Measurements from ENCODE around the gene SFXN4. TPM values are rescaled to one million over a fixed set of nuclear protein-coding genes. Genes with fewer than 3 reads are reported as not detected.

Gene SFXN4
- total and polyA plus RNA-seq, 9 of the 15 experiments (the other 6 are each of a cell fraction or from before 2014, with no cell fraction given) = 40.1 to 97.8 (median 54.5) TPM

DNA sequence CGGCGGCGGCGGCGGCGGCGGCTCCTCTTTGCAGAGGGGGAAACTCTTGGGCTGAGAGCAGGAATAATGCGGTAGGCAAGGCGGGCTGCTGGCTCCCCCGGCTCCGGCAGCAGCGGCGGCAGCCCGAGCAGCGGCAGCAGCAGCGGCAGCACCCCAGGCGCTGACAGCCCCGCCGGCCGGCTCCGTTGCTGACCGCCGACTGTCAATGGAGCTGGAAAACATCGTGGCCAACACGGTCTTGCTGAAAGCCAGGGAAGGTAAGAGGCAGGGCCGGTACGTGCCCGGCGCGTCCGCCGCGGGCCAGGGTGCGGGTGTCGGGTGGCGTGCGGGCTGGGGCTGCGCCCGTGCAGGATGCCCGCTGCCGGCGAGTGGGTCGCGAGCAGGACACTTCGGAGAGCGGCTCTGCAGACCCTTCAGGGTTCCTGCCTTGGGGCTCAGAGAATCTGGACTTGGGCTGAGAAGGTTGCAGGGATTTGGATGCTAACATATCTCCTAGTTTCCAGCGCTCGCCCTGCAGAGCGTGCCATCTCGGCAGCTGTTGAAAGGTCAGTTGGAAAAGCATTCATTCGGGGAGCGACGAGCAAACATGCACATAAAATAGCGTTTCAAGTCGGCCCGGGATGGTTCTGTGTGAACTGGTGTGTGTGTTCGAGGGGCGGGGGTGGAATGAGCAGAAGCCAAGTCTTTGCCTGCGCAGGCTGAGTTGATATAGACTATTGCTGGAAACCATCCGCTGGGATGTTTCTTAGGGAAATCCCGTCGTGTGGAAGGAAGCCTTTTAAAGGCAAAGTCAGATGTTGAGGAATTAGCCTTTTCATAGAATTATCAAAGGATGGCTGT is 42.4 kb upstream of the SFXN4 start:
- POLR2A ChIA-PET = interaction anchor here (0.6 to 0.9 kb wide), 3 partner anchors 43 to 494 kb away, joined by 3 read pairs; no protein-coding TSS in a partner anchor
- Histone ChIP-seq H3K27ac (ENCODE audit: extremely low read depth, low read depth, low read length) (no peak overlapping the region), H3K4me3 (peak overlapping the region; percentile 71), H3K4me1 (replicated peaks in 1 of 2; ENCODE audit: control insufficient read depth in 2 of 2, insufficient read depth in 2 of 2, low read length in 2 of 2) (peaks cover 8 to 21% of the 10 kb centered on the region in 2 experiments), H3K27me3 (ENCODE audit: control insufficient read depth in 2 of 2, insufficient read depth in 2 of 2, low read length in 2 of 2) (no peaks in the 10 kb centered on the region), H3K9ac (ENCODE audit: insufficient read depth in 1 of 2, low read depth in 2 of 2, low read length in 2 of 2) (peak overlapping the region in 1 of 2 experiments; percentile 91; a peak in 2 of 4 replicates), H3K36me3 (ENCODE audit: control insufficient read depth, insufficient read depth, low read length) (no peaks in the 10 kb centered on the region), H2AFZ (ENCODE audit: low read depth, low read length) (peak overlapping the region; percentile 68), H3K9me3 (replicated peaks; ENCODE audit: control insufficient read depth, insufficient read depth, low read depth, low read length) (no peaks in the 10 kb centered on the region), H3K9me1 (ENCODE audit: control insufficient read depth, insufficient read depth, low read length) (no peaks in the 10 kb centered on the region), H4K20me1 (replicated peaks; ENCODE audit: control insufficient read depth, insufficient read depth, low read length) (no peaks in the 10 kb centered on the region), H3K79me2 (ENCODE audit: control insufficient read depth, insufficient read depth, low read length) (no peaks in the 10 kb centered on the region), H3K4me2 (ENCODE audit: insufficient read depth, low read length) (peak overlapping the region; percentile 73)
- in situ Hi-C loops (cut with MboI) = no loop called here
- ATAC-seq (peak; percentile 15), DNase-seq (ENCODE audit: extremely low read depth in 1 of 4, low spot score in 3 of 4) (peak in 2 of 4 experiments; percentile 14 to 17), FAIRE-seq (no peak)
- TF ChIP-seq NRF1 (conservative IDR thresholded peaks at IDR 0.05 in 1 of 2, IDR thresholded peaks at IDR 0.05 in 1 of 2) (peak; percentile 61 to 63), HNRNPK (IDR thresholded peaks at IDR 0.05; ENCODE audit: low read depth, low read length, poor library complexity, severe bottlenecking) (peak; percentile 87), ZNF140 (CRISPR knock-in tag; IDR thresholded peaks at IDR 0.05) (no peak), FOXJ3 (CRISPR knock-in tag; IDR thresholded peaks at IDR 0.05) (no peak), ZNF212 (CRISPR knock-in tag; IDR thresholded peaks at IDR 0.05) (no peak), ZNF121 (CRISPR knock-in tag; conservative IDR thresholded peaks at IDR 0.05) (no peak), RBM25 (IDR thresholded peaks at IDR 0.05; ENCODE audit: low read depth, low read length, severe bottlenecking) (no peak), PCBP1 (IDR thresholded peaks at IDR 0.05; ENCODE audit: low read depth, low read length, poor library complexity, severe bottlenecking) (peak; percentile 69)
- TF ChIP-seq, protein P1, sequence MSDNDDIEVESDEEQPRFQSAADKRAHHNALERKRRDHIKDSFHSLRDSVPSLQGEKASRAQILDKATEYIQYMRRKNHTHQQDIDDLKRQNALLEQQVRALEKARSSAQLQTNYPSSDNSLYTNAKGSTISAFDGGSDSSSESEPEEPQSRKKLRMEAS (CRISPR knock-in tag; IDR thresholded peaks at IDR 0.05) = peak; percentile 17; the same call in 1 of the 2 replicates
- TF ChIP-seq, protein P2, sequence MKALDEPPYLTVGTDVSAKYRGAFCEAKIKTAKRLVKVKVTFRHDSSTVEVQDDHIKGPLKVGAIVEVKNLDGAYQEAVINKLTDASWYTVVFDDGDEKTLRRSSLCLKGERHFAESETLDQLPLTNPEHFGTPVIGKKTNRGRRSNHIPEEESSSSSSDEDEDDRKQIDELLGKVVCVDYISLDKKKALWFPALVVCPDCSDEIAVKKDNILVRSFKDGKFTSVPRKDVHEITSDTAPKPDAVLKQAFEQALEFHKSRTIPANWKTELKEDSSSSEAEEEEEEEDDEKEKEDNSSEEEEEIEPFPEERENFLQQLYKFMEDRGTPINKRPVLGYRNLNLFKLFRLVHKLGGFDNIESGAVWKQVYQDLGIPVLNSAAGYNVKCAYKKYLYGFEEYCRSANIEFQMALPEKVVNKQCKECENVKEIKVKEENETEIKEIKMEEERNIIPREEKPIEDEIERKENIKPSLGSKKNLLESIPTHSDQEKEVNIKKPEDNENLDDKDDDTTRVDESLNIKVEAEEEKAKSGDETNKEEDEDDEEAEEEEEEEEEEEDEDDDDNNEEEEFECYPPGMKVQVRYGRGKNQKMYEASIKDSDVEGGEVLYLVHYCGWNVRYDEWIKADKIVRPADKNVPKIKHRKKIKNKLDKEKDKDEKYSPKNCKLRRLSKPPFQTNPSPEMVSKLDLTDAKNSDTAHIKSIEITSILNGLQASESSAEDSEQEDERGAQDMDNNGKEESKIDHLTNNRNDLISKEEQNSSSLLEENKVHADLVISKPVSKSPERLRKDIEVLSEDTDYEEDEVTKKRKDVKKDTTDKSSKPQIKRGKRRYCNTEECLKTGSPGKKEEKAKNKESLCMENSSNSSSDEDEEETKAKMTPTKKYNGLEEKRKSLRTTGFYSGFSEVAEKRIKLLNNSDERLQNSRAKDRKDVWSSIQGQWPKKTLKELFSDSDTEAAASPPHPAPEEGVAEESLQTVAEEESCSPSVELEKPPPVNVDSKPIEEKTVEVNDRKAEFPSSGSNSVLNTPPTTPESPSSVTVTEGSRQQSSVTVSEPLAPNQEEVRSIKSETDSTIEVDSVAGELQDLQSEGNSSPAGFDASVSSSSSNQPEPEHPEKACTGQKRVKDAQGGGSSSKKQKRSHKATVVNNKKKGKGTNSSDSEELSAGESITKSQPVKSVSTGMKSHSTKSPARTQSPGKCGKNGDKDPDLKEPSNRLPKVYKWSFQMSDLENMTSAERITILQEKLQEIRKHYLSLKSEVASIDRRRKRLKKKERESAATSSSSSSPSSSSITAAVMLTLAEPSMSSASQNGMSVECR (CRISPR knock-in tag; IDR thresholded peaks at IDR 0.05) = 0 out of 2 replicates have a peak, but pooled peaks have one; percentile 44
- TF ChIP-seq, protein P3, sequence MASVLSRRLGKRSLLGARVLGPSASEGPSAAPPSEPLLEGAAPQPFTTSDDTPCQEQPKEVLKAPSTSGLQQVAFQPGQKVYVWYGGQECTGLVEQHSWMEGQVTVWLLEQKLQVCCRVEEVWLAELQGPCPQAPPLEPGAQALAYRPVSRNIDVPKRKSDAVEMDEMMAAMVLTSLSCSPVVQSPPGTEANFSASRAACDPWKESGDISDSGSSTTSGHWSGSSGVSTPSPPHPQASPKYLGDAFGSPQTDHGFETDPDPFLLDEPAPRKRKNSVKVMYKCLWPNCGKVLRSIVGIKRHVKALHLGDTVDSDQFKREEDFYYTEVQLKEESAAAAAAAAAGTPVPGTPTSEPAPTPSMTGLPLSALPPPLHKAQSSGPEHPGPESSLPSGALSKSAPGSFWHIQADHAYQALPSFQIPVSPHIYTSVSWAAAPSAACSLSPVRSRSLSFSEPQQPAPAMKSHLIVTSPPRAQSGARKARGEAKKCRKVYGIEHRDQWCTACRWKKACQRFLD (CRISPR knock-in tag; IDR thresholded peaks at IDR 0.05) = peak; percentile 66; the same call in 1 of the 2 replicates
- BruUV-seq (replicated peaks) = no TSS peak
- CTCF ChIA-PET (ENCODE audit: low intra/inter-chr PET ratio) = interaction anchor here (0.7 to 1.0 kb wide), 3 partner anchors 205 to 237 kb away, joined by 3 to 5 read pairs (median 4); no protein-coding TSS in a partner anchor
- WGBS (ENCODE audit: insufficient coverage, low coverage, missing lambda C conversion rate) = 0% methylated on average over 13 of the region's 62 CpGs
- intact Hi-C loops (cut with micrococcal nuclease) = loop anchor here (2.0 to 5.0 kb wide), 4 partner anchors 91 to 334 kb away; partner anchors contain the start of gene RGS10
